ENCODE results near the gene ROR1. TPM values are rescaled to one million over a fixed set of nuclear protein-coding genes. Genes with fewer than 3 reads are reported as not detected.

ROR1 gene
- total RNA-seq, 1 donor from 2014 or later = 30.3 TPM

GRCh38 chr1:63831409-63831808, 57.6 kb downstream of the ROR1 start:
- H3K4me3 Mint-ChIP-seq = no peak overlapping the region
- peaks cover 5% of the 10 kb centered on the region for H3K27me3 Mint-ChIP-seq (ENCODE audit: insufficient read depth, low read depth)
- Histone ChIP-seq H3K4me1 (peaks cover 39% of the 10 kb centered on the region), H3K27ac (no peak overlapping the region), H4K20me1 (ENCODE audit: low read depth) (peaks cover 42% of the 10 kb centered on the region), H3K27me3 (no peaks in the 10 kb centered on the region), H3K9me3 (ENCODE audit: low read depth) (no peaks in the 10 kb centered on the region), H3K4me2 (no peak overlapping the region), H3F3A (ENCODE audit: low read depth) (peaks cover 43% of the 10 kb centered on the region), H3K4me3 (no peak overlapping the region), H3K9ac (no peak overlapping the region), H3K36me3 (no peaks in the 10 kb centered on the region), H2AFZ (replicated peaks) (no peak overlapping the region), H3K79me2 (ENCODE audit: low read depth) (peaks cover 100% of the 10 kb centered on the region)
- no peak for TF ChIP-seq CTCF (IDR thresholded peaks at IDR 0.05)
- TF ChIP-seq EZH2phosphoT487 (IDR thresholded peaks at IDR 0.05) = no peak
- TF ChIP-seq EZH2 (IDR thresholded peaks at IDR 0.05) = no peak
- H3K27ac Mint-ChIP-seq = no peak overlapping the region
- DNase-seq (ENCODE audit: low spot score) = no peak
- peaks cover 8% of the 10 kb centered on the region for H3K36me3 Mint-ChIP-seq
- H3K9me3 Mint-ChIP-seq = peaks cover 5% of the 10 kb centered on the region
- H3K4me1 Mint-ChIP-seq = peaks cover 57% of the 10 kb centered on the region

DNA sequence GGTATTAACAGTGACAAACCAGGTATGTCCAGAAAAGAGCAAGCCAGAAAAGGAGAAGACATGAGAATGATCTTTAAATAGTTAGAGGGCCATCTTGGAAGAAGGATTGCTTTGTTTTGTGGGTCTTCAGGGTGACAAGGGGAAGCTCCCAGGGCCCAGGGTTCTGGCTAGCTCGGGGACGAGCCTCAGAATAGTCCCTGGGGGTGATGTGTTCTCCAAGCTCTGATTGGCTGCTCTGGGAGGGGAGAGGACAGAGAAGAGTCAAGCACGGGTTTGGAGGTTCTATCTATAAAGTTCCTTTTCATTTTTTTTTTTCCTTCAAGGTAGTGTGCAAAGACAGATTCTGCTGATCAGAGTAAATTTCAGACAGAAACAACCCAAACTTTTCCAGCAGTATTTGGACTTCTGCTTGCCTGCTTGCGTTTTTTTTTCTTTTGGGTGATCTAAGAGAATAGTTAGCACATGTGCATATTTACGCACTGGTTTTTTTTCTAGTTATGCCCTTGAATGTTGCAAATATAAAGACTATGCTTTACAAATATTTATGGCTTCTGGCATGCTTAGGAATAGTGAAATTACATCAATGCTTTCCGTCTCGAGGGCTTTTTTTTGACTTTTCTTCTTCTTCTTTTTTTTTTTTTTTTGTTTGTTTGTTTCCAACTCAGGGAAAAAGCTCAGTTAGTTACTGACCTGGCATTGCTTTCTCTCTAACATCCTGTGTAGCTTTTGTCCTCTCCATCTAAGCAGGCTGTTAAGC, 59.7 kb downstream of the ROR1 start:
- Mint-ChIP-seq H3K9me3 (peaks cover 5% of the 10 kb centered on the region), H3K27ac (no peak overlapping the region), H3K4me3 (no peak overlapping the region), H3K27me3 (ENCODE audit: insufficient read depth, low read depth) (peaks cover 5% of the 10 kb centered on the region), H3K36me3 (peaks cover 8% of the 10 kb centered on the region), H3K4me1 (peaks cover 64% of the 10 kb centered on the region)
- no peak overlapping the region for H2AFZ ChIP-seq (replicated peaks)
- peak overlapping the region; percentile 57 for H3K4me2 ChIP-seq
- H3K36me3 ChIP-seq = no peaks in the 10 kb centered on the region
- TF ChIP-seq CTCF (IDR thresholded peaks at IDR 0.05) (no peak), EZH2phosphoT487 (IDR thresholded peaks at IDR 0.05) (no peak), EZH2 (IDR thresholded peaks at IDR 0.05) (no peak)
- DNase-seq (ENCODE audit: low spot score) = no peak
- no peaks in the 10 kb centered on the region for H3K9me3 ChIP-seq (ENCODE audit: low read depth)
- H3K4me3 ChIP-seq = peak overlapping the region; percentile 23
- H3K4me1 ChIP-seq = peaks cover 50% of the 10 kb centered on the region
- peaks cover 62% of the 10 kb centered on the region for H4K20me1 ChIP-seq (ENCODE audit: low read depth)
- H3K79me2 ChIP-seq (ENCODE audit: low read depth) = peaks cover 100% of the 10 kb centered on the region
- H3F3A ChIP-seq (ENCODE audit: low read depth) = peaks cover 49% of the 10 kb centered on the region
- H3K9ac ChIP-seq = no peak overlapping the region
- peak overlapping the region; percentile 56 for H3K27ac ChIP-seq
- H3K27me3 ChIP-seq = no peaks in the 10 kb centered on the region

GRCh38 chr1:63835128-63835527, 61.3 kb downstream of the ROR1 start:
- H3K79me2 ChIP-seq (ENCODE audit: low read depth) = peaks cover 100% of the 10 kb centered on the region
- H2AFZ ChIP-seq (replicated peaks) = no peak overlapping the region
- no peak overlapping the region for H3K4me3 ChIP-seq
- H3F3A ChIP-seq (ENCODE audit: low read depth) = peaks cover 49% of the 10 kb centered on the region
- no peaks in the 10 kb centered on the region for H3K36me3 ChIP-seq
- Mint-ChIP-seq H3K36me3 (peaks cover 8% of the 10 kb centered on the region), H3K27ac (no peak overlapping the region), H3K27me3 (ENCODE audit: insufficient read depth, low read depth) (peaks cover 3% of the 10 kb centered on the region), H3K9me3 (peaks cover 5% of the 10 kb centered on the region), H3K4me1 (peaks cover 64% of the 10 kb centered on the region), H3K4me3 (no peak overlapping the region)
- H4K20me1 ChIP-seq (ENCODE audit: low read depth) = peaks cover 70% of the 10 kb centered on the region
- H3K4me1 ChIP-seq = peaks cover 50% of the 10 kb centered on the region
- H3K27ac ChIP-seq = no peak overlapping the region
- no peak overlapping the region for H3K9ac ChIP-seq
- no peak overlapping the region for H3K4me2 ChIP-seq
- no peak for DNase-seq (ENCODE audit: low spot score)
- H3K9me3 ChIP-seq (ENCODE audit: low read depth) = no peaks in the 10 kb centered on the region
- TF ChIP-seq EZH2 (IDR thresholded peaks at IDR 0.05) (no peak), CTCF (IDR thresholded peaks at IDR 0.05) (no peak), EZH2phosphoT487 (IDR thresholded peaks at IDR 0.05) (no peak)
- H3K27me3 ChIP-seq = no peaks in the 10 kb centered on the region

All from neural progenitor cell (in vitro differentiated cells).